ENCODE measurements around the gene PAX7. TPM values are rescaled to one million over a fixed set of nuclear protein-coding genes. Genes with fewer than 3 reads are reported as not detected.

PAX7 gene
- total and polyA plus RNA-seq, 9 of the 15 experiments (the other 6 are each of a cell fraction or from before 2014, with no cell fraction given) = not detected

GRCh38 chr1:18739897-18740296 is 109.3 kb downstream of the PAX7 start:
- DNase-seq (ENCODE audit: extremely low read depth in 1 of 4, low spot score in 3 of 4) (no peak), ATAC-seq (no peak), FAIRE-seq (no peak)
- ChIA-PET POLR2A (no interaction called here), CTCF (ENCODE audit: low intra/inter-chr PET ratio) (no interaction called here)
- WGBS (ENCODE audit: insufficient coverage, low coverage, missing lambda C conversion rate) = 0% methylated on average over 15 of the region's 15 CpGs
- Histone ChIP-seq H3K4me2 (ENCODE audit: insufficient read depth, low read length) (no peak overlapping the region), H3K9me1 (ENCODE audit: control insufficient read depth, insufficient read depth, low read length) (no peaks in the 10 kb centered on the region), H3K27ac (ENCODE audit: extremely low read depth, low read depth, low read length) (no peak overlapping the region), H2AFZ (ENCODE audit: low read depth, low read length) (no peak overlapping the region), H3K9me3 (replicated peaks; ENCODE audit: control insufficient read depth, insufficient read depth, low read depth, low read length) (no peaks in the 10 kb centered on the region), H3K9ac (ENCODE audit: insufficient read depth in 1 of 2, low read depth in 2 of 2, low read length in 2 of 2) (no peak overlapping the region), H3K36me3 (ENCODE audit: control insufficient read depth, insufficient read depth, low read length) (no peaks in the 10 kb centered on the region), H3K27me3 (ENCODE audit: control insufficient read depth in 2 of 2, insufficient read depth in 2 of 2, low read length in 2 of 2) (peaks cover 11 to 51% of the 10 kb centered on the region in 2 experiments; a peak in 4 of 5 replicates), H4K20me1 (replicated peaks; ENCODE audit: control insufficient read depth, insufficient read depth, low read length) (peaks cover 14% of the 10 kb centered on the region), H3K79me2 (ENCODE audit: control insufficient read depth, insufficient read depth, low read length) (no peaks in the 10 kb centered on the region), H3K4me1 (replicated peaks in 1 of 2; ENCODE audit: control insufficient read depth in 2 of 2, insufficient read depth in 2 of 2, low read length in 2 of 2) (no peaks in the 10 kb centered on the region), H3K4me3 (no peak overlapping the region)
- intact Hi-C loops (cut with micrococcal nuclease) (no loop called here), in situ Hi-C loops (cut with MboI) (no loop called here)
- TF ChIP-seq PCBP1 (IDR thresholded peaks at IDR 0.05; ENCODE audit: low read depth, low read length, poor library complexity, severe bottlenecking) (no peak), KLF6 (CRISPR knock-in tag; IDR thresholded peaks at IDR 0.05; ENCODE audit: borderline replicate concordance) (no peak), NR2C1 (IDR thresholded peaks at IDR 0.05) (no peak), NR2C1 (tag; IDR thresholded peaks at IDR 0.05) (no peak), PRPF4 (IDR thresholded peaks at IDR 0.05; ENCODE audit: insufficient read depth, low read depth, low read length, poor library complexity, severe bottlenecking) (no peak), E2F6 (IDR thresholded peaks at IDR 0.05; ENCODE audit: borderline replicate concordance in 1 of 2, extremely low read depth in 1 of 2, insufficient read depth in 1 of 2, insufficient read length in 1 of 2, low read depth in 1 of 2, low read length in 1 of 2, poor library complexity in 1 of 2, severe bottlenecking in 1 of 2) (no peak)
- no TSS peak for BruUV-seq (replicated peaks)
